GM23338 (cell line): ENCODE data around the gene CCDC38. TPM values are rescaled to one million over a fixed set of nuclear protein-coding genes. Genes with fewer than 3 reads are reported as not detected.

Source experiments
- ATAC-seq: fragments of 200-7000 bp; cut with Tn5 transposase; 3 replicates; pipeline ENCODE4 v1.9.1; 2020
- DNase-seq: peaks from one replicate; pipeline ENCODE4 v3.0.0-alpha.2; 2015; ENCODE audit warnings: low spot score
- H2AFZ ChIP-seq: fragments of 200-600 bp; sonication (generic); 2 replicates; pipeline ENCODE4 v1.8.0; 2016; ENCODE audit warnings: antibody characterized with exemption, mild to moderate bottlenecking, moderate library complexity
- H3F3A ChIP-seq: fragments of 200-600 bp; sonication (generic); replicated peaks from 2 replicates; pipeline ENCODE4 v1.8.0; 2017; ENCODE audit warnings: antibody characterized with exemption, mixed run types, low read depth
- H3K27ac ChIP-seq: fragments of 200-600 bp; sonication (generic); 2 replicates; pipeline ENCODE4 v1.6.1; 2016; ENCODE audit warnings: low read depth
- H3K27me3 ChIP-seq: fragments of 200-600 bp; sonication (generic); 2 replicates; pipeline ENCODE4 v1.8.0; 2016; ENCODE audit warnings: mild to moderate bottlenecking, mixed run types, moderate library complexity; ENCODE audit not compliant: insufficient read depth
- H3K36me3 ChIP-seq: fragments of 200-600 bp; sonication (generic); 2 replicates; pipeline ENCODE4 v1.8.0; 2016; ENCODE audit warnings: mild to moderate bottlenecking; ENCODE audit not compliant: insufficient read depth
- H3K4me1 ChIP-seq: fragments of 200-600 bp; sonication (generic); 2 replicates; pipeline ENCODE4 v1.8.0; 2016; ENCODE audit warnings: mild to moderate bottlenecking, moderate library complexity; ENCODE audit not compliant: insufficient read depth
- H3K4me2 ChIP-seq: fragments of 200-600 bp; sonication (generic); 2 replicates; pipeline ENCODE4 v1.7.1; 2017; ENCODE audit warnings: mixed run types
- H3K4me3 ChIP-seq: fragments of 200-600 bp; sonication (generic); 2 replicates; pipeline ENCODE4 v1.6.1; 2016; ENCODE audit warnings: mixed run types
- H3K79me2 ChIP-seq: fragments of 200-600 bp; sonication (generic); replicated peaks from 2 replicates; pipeline ENCODE4 v1.8.0; 2017; ENCODE audit warnings: mild to moderate bottlenecking; ENCODE audit not compliant: insufficient read depth
- H3K9me2 ChIP-seq: fragments of 200-600 bp; sonication (generic); 2 replicates; pipeline ENCODE4 v1.8.0; 2017; ENCODE audit not compliant: insufficient read depth
- H4K20me1 ChIP-seq: fragments of 200-600 bp; sonication (generic); replicated peaks from 2 replicates; pipeline ENCODE4 v1.8.0; 2017; ENCODE audit warnings: mild to moderate bottlenecking; ENCODE audit not compliant: insufficient read depth
- H3K27ac Mint-ChIP-seq: 2 replicates; pipeline ENCODE4 v1.8.0; 2020; ENCODE audit warnings: inconsistent platforms, mild to moderate bottlenecking, moderate library complexity, mixed read lengths
- H3K27me3 Mint-ChIP-seq: 3 replicates; pipeline ENCODE4 v1.8.0; 2022; ENCODE audit warnings: low read depth, mild to moderate bottlenecking, moderate library complexity, mixed read lengths, inconsistent platforms; ENCODE audit not compliant: insufficient read depth, poor library complexity
- H3K36me3 Mint-ChIP-seq: 3 replicates; pipeline ENCODE4 v1.8.0; 2021; ENCODE audit warnings: low read depth, mild to moderate bottlenecking, inconsistent platforms, moderate library complexity, mixed read lengths
- H3K4me1 Mint-ChIP-seq: 3 replicates; pipeline ENCODE4 v1.8.0; 2020; ENCODE audit warnings: mild to moderate bottlenecking, inconsistent platforms, mixed read lengths
- H3K4me3 Mint-ChIP-seq: 3 replicates; pipeline ENCODE4 v1.8.0; 2021; ENCODE audit warnings: moderate library complexity, mild to moderate bottlenecking, inconsistent platforms, mixed read lengths
- H3K9me3 Mint-ChIP-seq: 3 replicates; pipeline ENCODE4 v1.8.0; 2020; ENCODE audit warnings: moderate library complexity, mild to moderate bottlenecking, inconsistent platforms, mixed read lengths
- STAT1 ChIP-seq: IDR thresholded peaks from one replicate; pipeline ENCODE4 v1.6.1; 2016; ENCODE audit warnings: antibody characterized with exemption; ENCODE audit not compliant: unreplicated experiment
- polyA plus RNA-seq: library from polyadenylated mRNA; unstranded; fragments of >200 nt; fragmentation: Nextera tagmentation; extraction: Ambion mirVana; gene quantifications from 2 replicates; pipeline ENCODE4 v1.2.1, GENCODE V29; 2016
- total RNA-seq: library from RNA; depleted of rRNA; stranded (reverse); fragments of >200 nt; shearing (Covaris generic); gene quantifications from 2 replicates; pipeline ENCODE4 v1.2.3, GENCODE V29; 2014; rRNA removed
- TF ChIP-seq, protein P1 (sequence below), 2 experiments: fragments of 200-600 bp in 1 of 2; sonication (generic) in 1 of 2; conservative IDR thresholded peaks; 2 replicates each; pipeline versions ENCODE4 v1.5.1 to v1.6.1; 2016 to 2017; ENCODE audit warnings: antibody characterized with exemption in 2 of 2, low read depth in 2 of 2, mild to moderate bottlenecking in 2 of 2, moderate library complexity in 1 of 2

Gene CCDC38
- total and polyA plus RNA-seq, 2 experiments from 2014 or later = not detected

DNA sequence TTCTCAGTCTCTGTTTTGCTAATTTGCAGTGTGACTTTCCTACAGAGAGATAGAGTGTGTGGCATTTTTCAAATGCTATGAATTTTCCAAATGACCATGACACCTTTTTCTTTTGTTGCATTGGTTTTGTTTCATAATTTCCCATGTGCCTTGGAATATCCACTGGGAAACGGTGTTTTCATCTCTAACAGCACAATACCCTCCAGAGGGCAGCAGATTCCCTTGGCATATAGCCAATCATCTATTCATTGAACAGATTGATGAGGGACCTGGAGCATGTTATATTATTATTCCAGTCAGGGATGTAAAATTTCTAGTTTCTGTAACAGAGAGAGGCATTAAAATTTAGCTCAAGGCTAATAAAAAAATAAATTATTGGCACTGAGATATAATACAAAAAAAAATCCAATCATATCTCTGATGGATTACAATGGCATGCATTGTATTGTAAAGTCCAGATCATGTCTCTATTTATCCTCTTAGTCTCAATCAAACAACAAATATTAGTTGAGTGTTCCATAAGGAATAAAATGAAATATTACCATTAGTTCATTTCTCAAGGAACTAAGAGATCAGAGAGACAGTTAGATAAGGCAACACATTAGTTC is 122.2 kb downstream of the CCDC38 start:
- Mint-ChIP-seq H3K4me3 (no peak overlapping the region), H3K27ac (no peak overlapping the region), H3K27me3 (peaks cover 4% of the 10 kb centered on the region), H3K4me1 (no peaks in the 10 kb centered on the region), H3K36me3 (no peaks in the 10 kb centered on the region), H3K9me3 (no peaks in the 10 kb centered on the region)
- Histone ChIP-seq H3K79me2 (no peaks in the 10 kb centered on the region), H3K27me3 (no peaks in the 10 kb centered on the region), H3K36me3 (no peaks in the 10 kb centered on the region), H3K4me3 (no peak overlapping the region), H3F3A (no peaks in the 10 kb centered on the region), H4K20me1 (no peaks in the 10 kb centered on the region; the same call in 1 of the 2 replicates), H3K9me2 (no peaks in the 10 kb centered on the region), H3K27ac (no peak overlapping the region), H3K4me1 (no peaks in the 10 kb centered on the region), H2AFZ (no peak overlapping the region), H3K4me2 (no peak overlapping the region)
- DNase-seq (peak; percentile 64), ATAC-seq (peak; percentile 32; the same call in 2 of the 3 replicates)
- no peak for TF ChIP-seq STAT1
- TF ChIP-seq, protein P1, sequence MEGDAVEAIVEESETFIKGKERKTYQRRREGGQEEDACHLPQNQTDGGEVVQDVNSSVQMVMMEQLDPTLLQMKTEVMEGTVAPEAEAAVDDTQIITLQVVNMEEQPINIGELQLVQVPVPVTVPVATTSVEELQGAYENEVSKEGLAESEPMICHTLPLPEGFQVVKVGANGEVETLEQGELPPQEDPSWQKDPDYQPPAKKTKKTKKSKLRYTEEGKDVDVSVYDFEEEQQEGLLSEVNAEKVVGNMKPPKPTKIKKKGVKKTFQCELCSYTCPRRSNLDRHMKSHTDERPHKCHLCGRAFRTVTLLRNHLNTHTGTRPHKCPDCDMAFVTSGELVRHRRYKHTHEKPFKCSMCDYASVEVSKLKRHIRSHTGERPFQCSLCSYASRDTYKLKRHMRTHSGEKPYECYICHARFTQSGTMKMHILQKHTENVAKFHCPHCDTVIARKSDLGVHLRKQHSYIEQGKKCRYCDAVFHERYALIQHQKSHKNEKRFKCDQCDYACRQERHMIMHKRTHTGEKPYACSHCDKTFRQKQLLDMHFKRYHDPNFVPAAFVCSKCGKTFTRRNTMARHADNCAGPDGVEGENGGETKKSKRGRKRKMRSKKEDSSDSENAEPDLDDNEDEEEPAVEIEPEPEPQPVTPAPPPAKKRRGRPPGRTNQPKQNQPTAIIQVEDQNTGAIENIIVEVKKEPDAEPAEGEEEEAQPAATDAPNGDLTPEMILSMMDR (conservative IDR thresholded peaks at IDR 0.05; ENCODE audit: low read depth in 2 of 2) = peak; percentile 74 to 82

Other genes starting within 250 kb of the CCDC38 start
- gene NTN4, start 151.8 kb downstream of the CCDC38 start, total RNA-seq = 3.3 and 3.8 TPM in 2 replicates
- gene NTN4, start 151.8 kb downstream of the CCDC38 start, polyA plus RNA-seq = 0.89 and 1.5 TPM in 2 replicates
- 31.1 and 35.4 TPM in 2 replicates for gene SNRPF, start 83.7 kb downstream of the CCDC38 start, total RNA-seq
- 458 and 475 TPM in 2 replicates for gene SNRPF, start 83.7 kb downstream of the CCDC38 start, polyA plus RNA-seq
- gene AMDHD1, start 717 bp upstream of the CCDC38 start, total RNA-seq = 0.19 and 0.21 TPM in 2 replicates
- gene AMDHD1, start 717 bp upstream of the CCDC38 start, polyA plus RNA-seq = 0.24 TPM in 1 of 2 replicates, not detected in the other
- 0.17 TPM in 1 of 2 replicates, not detected in the other for gene HAL, start 53.7 kb upstream of the CCDC38 start, total RNA-seq
- 0.24 TPM in 1 of 2 replicates, not detected in the other for gene HAL, start 53.7 kb upstream of the CCDC38 start, polyA plus RNA-seq
- gene LTA4H, start 93.0 kb upstream of the CCDC38 start, total RNA-seq = 173 and 189 TPM in 2 replicates
- 74.1 and 84.4 TPM in 2 replicates for gene LTA4H, start 93.0 kb upstream of the CCDC38 start, polyA plus RNA-seq